Uterus (tissue), 2 donors: ENCODE measurements around the gene SPSB2.

ENCODE experiments used
- POLR2A ChIP-seq, 2 donors: fragments of 450-650 bp; IDR thresholded peaks; one replicate each; pipeline ENCODE4 v1.6.1; 2016; ENCODE audit warnings: antibody characterized with exemption in 2 of 2, mild to moderate bottlenecking in 1 of 2, moderate library complexity in 1 of 2
- TF ChIP-seq, protein P1 (sequence below), 4 experiments: fragments of 200-600 bp in 2 of 4; fragments of 450-650 bp in 2 of 4; sonication (generic) in 2 of 4; IDR thresholded peaks; one replicate each; pipeline ENCODE4 v1.5.1; 2016 to 2019; ENCODE audit warnings: antibody characterized with exemption in 4 of 4, mild to moderate bottlenecking in 2 of 4, moderate library complexity in 1 of 4

DNA sequence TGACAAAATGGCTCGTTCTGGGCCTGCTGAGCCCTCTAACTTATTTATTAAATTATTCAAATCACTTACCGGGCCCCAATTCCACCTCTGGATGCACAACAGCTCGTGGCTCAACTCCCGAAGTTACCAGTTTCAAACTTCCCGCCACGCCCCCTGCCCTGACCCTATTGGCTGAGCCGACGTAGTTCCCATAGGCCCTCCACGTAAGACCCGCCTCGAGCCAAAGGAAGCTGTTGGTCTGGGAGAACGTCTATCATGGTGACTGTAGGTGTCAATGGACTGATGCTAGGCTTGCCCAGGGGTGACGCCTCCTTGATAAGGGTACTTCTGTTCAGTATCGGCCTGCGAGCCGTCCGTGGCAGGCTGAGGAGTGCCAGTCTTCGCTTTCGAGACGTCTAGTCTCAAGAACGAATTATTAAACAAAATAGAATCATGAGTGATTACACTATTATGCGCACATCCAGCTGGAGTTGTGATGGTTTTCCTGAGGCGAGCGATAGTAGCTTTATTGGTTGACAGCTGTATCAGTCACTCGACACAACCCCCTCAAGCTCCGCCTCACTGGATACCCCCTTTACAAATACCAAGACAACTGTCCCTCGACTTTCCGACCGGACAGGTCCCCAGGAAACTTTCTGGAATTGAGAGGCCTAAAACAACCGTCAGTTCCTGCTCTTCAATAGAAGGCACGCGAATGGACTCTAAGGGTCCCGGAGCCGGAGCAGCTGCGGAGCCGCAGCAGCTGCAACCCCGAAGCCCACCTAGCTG, 21.8 kb downstream of the SPSB2 start, which contains the start of gene CDCA3:
- TF ChIP-seq, protein P1, sequence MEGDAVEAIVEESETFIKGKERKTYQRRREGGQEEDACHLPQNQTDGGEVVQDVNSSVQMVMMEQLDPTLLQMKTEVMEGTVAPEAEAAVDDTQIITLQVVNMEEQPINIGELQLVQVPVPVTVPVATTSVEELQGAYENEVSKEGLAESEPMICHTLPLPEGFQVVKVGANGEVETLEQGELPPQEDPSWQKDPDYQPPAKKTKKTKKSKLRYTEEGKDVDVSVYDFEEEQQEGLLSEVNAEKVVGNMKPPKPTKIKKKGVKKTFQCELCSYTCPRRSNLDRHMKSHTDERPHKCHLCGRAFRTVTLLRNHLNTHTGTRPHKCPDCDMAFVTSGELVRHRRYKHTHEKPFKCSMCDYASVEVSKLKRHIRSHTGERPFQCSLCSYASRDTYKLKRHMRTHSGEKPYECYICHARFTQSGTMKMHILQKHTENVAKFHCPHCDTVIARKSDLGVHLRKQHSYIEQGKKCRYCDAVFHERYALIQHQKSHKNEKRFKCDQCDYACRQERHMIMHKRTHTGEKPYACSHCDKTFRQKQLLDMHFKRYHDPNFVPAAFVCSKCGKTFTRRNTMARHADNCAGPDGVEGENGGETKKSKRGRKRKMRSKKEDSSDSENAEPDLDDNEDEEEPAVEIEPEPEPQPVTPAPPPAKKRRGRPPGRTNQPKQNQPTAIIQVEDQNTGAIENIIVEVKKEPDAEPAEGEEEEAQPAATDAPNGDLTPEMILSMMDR (IDR thresholded peaks at IDR 0.05), result no peak
- peak; percentile 6 to 49 for TF ChIP-seq POLR2A (IDR thresholded peaks at IDR 0.05)
